Endothelial cell (in vitro differentiated cells): Measurements from ENCODE around the gene FGGY. TPM values are rescaled to one million over a fixed set of nuclear protein-coding genes. Genes with fewer than 3 reads are reported as not detected.

Source experiments
- DNase-seq: peaks from one replicate; pipeline ENCODE4 v3.0.0; 2021; ENCODE audit warnings: low spot score
- H3K27ac Mint-ChIP-seq: one replicate; pipeline ENCODE4 v1.8.0; 2021; ENCODE audit warnings: mixed read lengths, inconsistent platforms; ENCODE audit not compliant: unreplicated experiment
- H3K27me3 Mint-ChIP-seq: one replicate; pipeline ENCODE4 v1.8.0; 2021; ENCODE audit warnings: mild to moderate bottlenecking, moderate library complexity, mixed read lengths, inconsistent platforms; ENCODE audit not compliant: unreplicated experiment
- H3K36me3 Mint-ChIP-seq: one replicate; pipeline ENCODE4 v1.8.0; 2021; ENCODE audit warnings: mild to moderate bottlenecking, low read depth, mixed read lengths, inconsistent platforms; ENCODE audit not compliant: unreplicated experiment
- H3K4me1 Mint-ChIP-seq: one replicate; pipeline ENCODE4 v1.8.0; 2021; ENCODE audit warnings: mild to moderate bottlenecking, mixed read lengths, inconsistent platforms; ENCODE audit not compliant: unreplicated experiment
- H3K4me3 Mint-ChIP-seq: one replicate; pipeline ENCODE4 v1.8.0; 2021; ENCODE audit warnings: mild to moderate bottlenecking, mixed read lengths, inconsistent platforms; ENCODE audit not compliant: unreplicated experiment
- H3K9me3 Mint-ChIP-seq: one replicate; pipeline ENCODE4 v1.8.0; 2021; ENCODE audit warnings: mixed read lengths, inconsistent platforms; ENCODE audit not compliant: unreplicated experiment
- CTCF ChIP-seq: fragments of 200-600 bp; sonication (generic); IDR thresholded peaks from one replicate; pipeline ENCODE4 v1.5.0; 2021; ENCODE audit warnings: antibody characterized with exemption; ENCODE audit not compliant: unreplicated experiment
- total RNA-seq: library from RNA; stranded (reverse); fragmentation: NEBNext Ultra II Directional; extraction: Animal tissue kit (Norgen Biotek cat#: 25700); gene quantifications from one replicate; pipeline ENCODE4 v1.2.1, GENCODE V29; 2021; ENCODE audit not compliant: unreplicated experiment

FGGY gene
- total RNA-seq, 1 donor from 2014 or later: 41.2 TPM

- Mint-ChIP-seq H3K9me3 (no peaks in the 10 kb centered on the region), H3K4me3 (no peak overlapping the region), H3K27me3 (no peaks in the 10 kb centered on the region), H3K4me1 (peaks cover 4% of the 10 kb centered on the region), H3K27ac (no peak overlapping the region), H3K36me3 (peaks cover 10% of the 10 kb centered on the region)
- no peak for DNase-seq
- TF ChIP-seq CTCF: no peak
Observed at GRCh38 chr1:59617434-59617833, 320.5 kb downstream of the FGGY start.

- Mint-ChIP-seq H3K27ac (no peak overlapping the region), H3K36me3 (peaks cover 7% of the 10 kb centered on the region), H3K9me3 (no peaks in the 10 kb centered on the region), H3K27me3 (no peaks in the 10 kb centered on the region), H3K4me3 (no peak overlapping the region), H3K4me1 (no peaks in the 10 kb centered on the region)
- TF ChIP-seq CTCF: no peak
- no peak for DNase-seq
Observed at GRCh38 chr1:59619557-59619956, 322.7 kb downstream of the FGGY start.

DNA sequence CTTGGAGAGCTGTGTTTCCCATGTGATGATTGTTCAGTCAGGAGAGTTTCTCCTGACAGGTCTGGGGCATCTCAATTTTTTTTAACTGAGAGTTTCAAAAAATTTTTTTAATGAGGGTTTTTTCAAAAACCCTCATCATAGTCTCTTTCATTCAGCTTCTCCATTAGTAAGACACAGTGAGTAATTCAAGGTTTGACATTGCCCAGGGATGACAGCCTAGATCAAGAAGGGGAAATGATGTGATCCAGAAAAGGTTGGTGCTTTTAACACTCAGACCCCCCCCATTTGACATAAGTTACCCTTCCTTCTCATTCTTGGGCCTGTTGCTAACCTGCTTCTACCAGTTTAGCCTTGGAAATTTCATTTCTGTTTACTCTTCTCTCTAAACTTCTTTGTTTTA lies 328.5 kb downstream of the FGGY start:
- H3K36me3 Mint-ChIP-seq: peaks cover 3% of the 10 kb centered on the region
- no peak for TF ChIP-seq CTCF
- H3K27me3 Mint-ChIP-seq: no peaks in the 10 kb centered on the region
- H3K4me1 Mint-ChIP-seq: peaks cover 4% of the 10 kb centered on the region
- no peak for DNase-seq
- no peaks in the 10 kb centered on the region for H3K9me3 Mint-ChIP-seq
- H3K4me3 Mint-ChIP-seq: no peak overlapping the region
- no peak overlapping the region for H3K27ac Mint-ChIP-seq

DNA sequence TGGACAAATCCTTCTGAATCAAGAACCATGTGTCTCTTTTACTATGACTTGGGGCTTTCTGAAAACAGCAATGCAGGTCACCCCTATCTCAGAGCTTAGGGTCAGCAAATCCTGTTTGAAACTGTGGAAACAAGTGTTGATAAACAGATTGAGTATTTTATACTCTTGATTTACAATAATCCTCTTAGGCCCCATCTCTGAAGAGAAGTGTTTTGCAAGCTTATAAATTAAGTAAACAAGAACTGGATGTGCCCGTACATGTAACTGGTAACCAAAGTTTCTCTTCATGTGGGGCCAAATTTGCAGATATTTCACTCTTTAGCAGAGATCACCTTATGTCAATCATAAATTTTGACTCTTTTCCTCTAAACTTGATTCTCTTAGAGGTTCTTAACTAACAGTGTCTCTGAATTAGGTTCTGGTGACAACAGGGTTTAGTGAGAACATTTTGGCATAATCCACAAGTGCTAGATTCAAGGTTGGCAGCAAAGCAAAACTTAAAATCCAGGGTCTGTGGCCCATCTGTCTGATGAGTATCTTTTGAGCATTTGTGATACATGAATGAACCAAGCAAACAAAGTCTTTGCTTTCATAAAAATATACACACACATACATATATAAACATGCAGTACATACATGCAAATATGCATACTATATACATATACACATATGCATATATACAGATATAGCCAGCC lies 334.8 kb downstream of the FGGY start:
- Mint-ChIP-seq H3K4me3 (no peak overlapping the region), H3K9me3 (no peaks in the 10 kb centered on the region), H3K4me1 (peaks cover 4% of the 10 kb centered on the region), H3K27me3 (no peaks in the 10 kb centered on the region), H3K36me3 (no peaks in the 10 kb centered on the region), H3K27ac (no peak overlapping the region)
- TF ChIP-seq CTCF: no peak
- no peak for DNase-seq

- H3K4me3 Mint-ChIP-seq: no peak overlapping the region
- TF ChIP-seq CTCF: no peak
Observed at GRCh38 chr1:59635097-59635496, 338.2 kb downstream of the FGGY start.

More at GRCh38 chr1:59635097-59635496, 338.2 kb downstream of the FGGY start:
- H3K36me3 Mint-ChIP-seq: peaks cover 7% of the 10 kb centered on the region
- H3K4me1 Mint-ChIP-seq: peaks cover 3% of the 10 kb centered on the region
- no peak overlapping the region for H3K27ac Mint-ChIP-seq
- no peaks in the 10 kb centered on the region for H3K9me3 Mint-ChIP-seq
- H3K27me3 Mint-ChIP-seq: no peaks in the 10 kb centered on the region
- no peak for DNase-seq
